ENCODE results near the gene ZNF780B. TPM values are rescaled to one million over a fixed set of nuclear protein-coding genes. Genes with fewer than 3 reads are reported as not detected.
"Not testable (repeated sequence)": the region's sequence is repeated elsewhere in the genome, so short reads cannot be mapped to it uniquely, and the experiment has no call there.

ZNF780B gene
- total RNA-seq, 1 experiment from 2014 or later: 1.4 TPM

DNA sequence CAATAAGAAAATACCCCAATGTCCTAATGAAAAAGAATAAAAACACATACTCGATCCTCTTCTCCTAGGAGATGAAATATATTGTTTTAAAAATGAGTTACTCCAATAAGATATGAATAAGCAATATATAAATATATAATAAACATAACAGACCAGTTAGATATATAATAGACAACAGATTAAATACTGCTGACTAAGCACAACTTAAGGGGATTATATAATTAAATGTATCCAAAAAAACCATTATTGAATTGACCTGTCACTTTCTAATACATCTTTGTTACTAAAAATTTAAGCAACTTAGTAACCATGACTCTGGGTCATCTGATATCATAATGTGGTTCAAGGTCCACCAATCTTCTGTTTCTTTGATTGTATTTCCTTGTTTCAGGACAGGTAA lies 14.0 kb upstream of the ZNF780B start:
- H3K36me3 ChIP-seq (replicated peaks; ENCODE audit: control insufficient read depth, insufficient read depth, low read length): peaks cover 3% of the 10 kb centered on the region; the same call in 1 of the 2 replicates
- no peak for DNase-seq
- no peak overlapping the region for H3K4me3 ChIP-seq (ENCODE audit: insufficient read depth, low read depth, low read length)
- no peaks in the 10 kb centered on the region for H3K27me3 ChIP-seq (ENCODE audit: control insufficient read depth, insufficient read depth, low read length)

- Histone ChIP-seq H3K36me3 (replicated peaks; ENCODE audit: control insufficient read depth, insufficient read depth, low read length) (no peaks in the 10 kb centered on the region), H3K4me3 (ENCODE audit: insufficient read depth, low read depth, low read length) (no peak overlapping the region), H3K27me3 (ENCODE audit: control insufficient read depth, insufficient read depth, low read length) (no peaks in the 10 kb centered on the region)
- DNase-seq: no peak
These were observed 3.6 kb upstream of the ZNF780B start for GRCh38 chr19:40059624-40060023.

DNA sequence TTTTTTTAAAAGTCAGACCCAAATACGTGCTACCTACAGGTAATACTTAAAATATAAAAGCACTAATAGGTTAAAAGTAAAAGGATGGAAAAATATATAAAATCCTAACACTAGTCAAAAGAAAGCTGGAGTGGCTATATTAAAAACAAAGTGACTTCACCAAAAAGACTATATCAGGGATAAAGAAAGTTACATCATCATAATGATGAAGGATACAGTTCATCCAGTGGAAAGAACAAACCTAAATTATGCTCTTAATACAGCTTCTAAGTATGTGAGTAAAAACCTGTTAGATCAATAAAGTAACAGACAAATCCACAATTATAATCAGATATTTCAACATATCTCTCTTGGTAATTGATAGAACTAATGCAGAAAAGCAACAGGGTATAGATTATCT lies 1.1 kb upstream of the ZNF780B start:
- no peak overlapping the region for H3K4me3 ChIP-seq (ENCODE audit: insufficient read depth, low read depth, low read length)

GRCh38 chr19:40056505-40056904 lies 474 bp upstream of the ZNF780B start:
- peak overlapping the region; percentile 82 for H3K4me3 ChIP-seq (ENCODE audit: insufficient read depth, low read depth, low read length)
- no peaks in the 10 kb centered on the region for H3K36me3 ChIP-seq (replicated peaks; ENCODE audit: control insufficient read depth, insufficient read depth, low read length)
- DNase-seq: no peak
- no peaks in the 10 kb centered on the region for H3K27me3 ChIP-seq (ENCODE audit: control insufficient read depth, insufficient read depth, low read length)

More for the DNA sequence above, 1.1 kb upstream of the ZNF780B start:
- DNase-seq: no peak
- no peaks in the 10 kb centered on the region for H3K27me3 ChIP-seq (ENCODE audit: control insufficient read depth, insufficient read depth, low read length)
- no peaks in the 10 kb centered on the region for H3K36me3 ChIP-seq (replicated peaks; ENCODE audit: control insufficient read depth, insufficient read depth, low read length)

DNA sequence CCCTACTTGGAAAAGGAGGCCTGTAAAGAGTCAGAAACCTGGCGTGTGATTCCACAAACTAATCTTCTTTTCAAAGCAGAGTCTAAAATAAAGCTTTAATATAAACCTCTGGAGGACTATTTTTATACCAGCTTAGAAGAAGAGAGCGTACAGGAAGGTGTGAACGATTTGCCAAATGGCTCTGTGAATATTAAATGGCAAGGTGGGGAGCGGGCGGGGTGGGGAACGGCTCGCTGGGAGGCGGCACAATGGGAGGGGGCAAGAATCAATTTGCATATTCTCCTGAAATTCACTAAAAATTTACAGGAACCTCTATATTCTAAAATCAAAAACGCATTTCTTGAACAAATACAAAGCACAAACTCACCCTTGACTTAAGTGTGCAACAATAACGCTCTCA lies 982 bp downstream of the ZNF780B start:
- H3K36me3 ChIP-seq (replicated peaks; ENCODE audit: control insufficient read depth, insufficient read depth, low read length): no peaks in the 10 kb centered on the region
- no peaks in the 10 kb centered on the region for H3K27me3 ChIP-seq (ENCODE audit: control insufficient read depth, insufficient read depth, low read length)
- peak; percentile 10 for DNase-seq
- H3K4me3 ChIP-seq (ENCODE audit: insufficient read depth, low read depth, low read length): peak overlapping the region; percentile 82; the same call in 1 of the 2 replicates

- no peaks in the 10 kb centered on the region for H3K36me3 ChIP-seq (replicated peaks; ENCODE audit: control insufficient read depth, insufficient read depth, low read length)
- no peak overlapping the region for H3K4me3 ChIP-seq (ENCODE audit: insufficient read depth, low read depth, low read length)
- no peak for DNase-seq
- no peaks in the 10 kb centered on the region for H3K27me3 ChIP-seq (ENCODE audit: control insufficient read depth, insufficient read depth, low read length)
These were observed 1.4 kb downstream of the ZNF780B start for GRCh38 chr19:40054632-40055031.

- H3K4me3 ChIP-seq (ENCODE audit: insufficient read depth, low read depth, low read length): no peak overlapping the region
- no peaks in the 10 kb centered on the region for H3K27me3 ChIP-seq (ENCODE audit: control insufficient read depth, insufficient read depth, low read length)
- H3K36me3 ChIP-seq (replicated peaks; ENCODE audit: control insufficient read depth, insufficient read depth, low read length): peaks cover 1% of the 10 kb centered on the region; the same call in 1 of the 2 replicates
- DNase-seq: no peak
These were observed 2.5 kb downstream of the ZNF780B start for GRCh38 chr19:40053491-40053890.

GRCh38 chr19:40041718-40042117 lies 14.3 kb downstream of the ZNF780B start:
- H3K36me3 ChIP-seq (replicated peaks; ENCODE audit: control insufficient read depth, insufficient read depth, low read length); H3K4me3 ChIP-seq (ENCODE audit: insufficient read depth, low read depth, low read length); DNase-seq; H3K27me3 ChIP-seq (ENCODE audit: control insufficient read depth, insufficient read depth, low read length): not testable (repeated sequence)

DNA sequence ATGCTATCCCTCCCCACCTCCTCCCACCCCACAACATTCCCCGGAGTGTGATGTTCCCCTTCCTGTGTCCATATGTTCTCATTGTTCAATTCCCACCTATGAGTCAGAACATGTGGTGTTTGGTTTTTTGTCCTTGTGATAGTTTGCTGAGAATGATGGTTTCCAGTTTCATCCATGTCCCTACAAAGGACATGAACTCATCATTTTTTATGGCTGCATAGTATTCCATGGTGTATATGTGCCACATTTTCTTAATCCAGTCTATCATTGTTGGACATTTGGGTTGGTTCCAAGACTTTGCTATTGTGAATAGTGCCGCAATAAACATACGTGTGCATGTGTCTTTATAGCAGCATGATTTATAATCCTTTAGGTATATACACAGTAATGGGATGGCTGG lies 18.0 kb downstream of the ZNF780B start:
- H3K36me3 ChIP-seq (replicated peaks; ENCODE audit: control insufficient read depth, insufficient read depth, low read length); DNase-seq; H3K4me3 ChIP-seq (ENCODE audit: insufficient read depth, low read depth, low read length); H3K27me3 ChIP-seq (ENCODE audit: control insufficient read depth, insufficient read depth, low read length): not testable (repeated sequence)

DNA sequence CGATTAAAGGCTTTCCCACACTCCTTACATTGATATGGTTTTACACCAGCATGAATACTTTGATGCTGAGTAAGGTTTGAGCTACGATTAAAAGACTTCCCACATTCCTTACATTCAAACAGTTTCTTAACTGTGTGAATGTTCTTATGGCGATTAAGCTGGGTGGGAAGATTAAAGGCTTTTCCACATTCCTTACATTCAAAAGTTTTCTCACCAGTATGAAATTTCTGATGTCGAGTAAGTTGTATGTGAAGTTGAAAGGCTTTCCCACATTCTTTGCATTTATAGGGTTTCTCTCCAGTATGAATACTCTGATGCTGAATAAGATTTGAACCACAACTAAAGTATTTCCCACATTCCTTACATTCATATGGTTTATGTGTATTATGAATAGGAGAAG lies 20.0 kb downstream of the ZNF780B start:
- no peak overlapping the region for H3K4me3 ChIP-seq (ENCODE audit: insufficient read depth, low read depth, low read length)

DNA sequence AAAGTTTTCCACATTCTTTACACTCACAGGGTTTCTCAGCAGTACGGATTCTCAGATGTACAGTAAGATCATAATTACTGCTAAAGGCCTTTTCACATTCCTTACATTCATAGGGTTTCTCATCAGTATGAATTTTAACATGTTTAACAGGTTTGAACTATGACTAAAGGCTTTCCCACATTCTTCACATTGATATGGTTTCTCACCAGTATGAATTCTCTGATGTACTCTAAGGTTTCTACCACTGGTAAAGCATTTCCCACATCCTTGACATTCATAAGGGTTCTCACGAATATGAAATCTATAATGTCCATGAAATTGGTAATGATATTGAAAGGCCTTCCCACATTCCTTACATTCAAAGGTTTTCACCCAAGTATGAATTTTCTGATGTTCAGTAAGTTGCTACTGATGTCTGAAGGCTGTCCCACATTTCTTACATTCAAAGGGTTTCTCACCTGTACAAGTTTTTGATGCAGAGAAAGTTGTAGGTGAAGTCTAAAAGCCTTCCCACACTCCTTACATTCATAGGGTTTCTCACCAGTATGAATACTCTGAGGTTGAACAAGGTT lies 22.0 kb downstream of the ZNF780B start:
- Histone ChIP-seq H3K4me3 (ENCODE audit: insufficient read depth, low read depth, low read length) (no peak overlapping the region), H3K36me3 (replicated peaks; ENCODE audit: control insufficient read depth, insufficient read depth, low read length) (no peaks in the 10 kb centered on the region; the same call in 1 of the 2 replicates), H3K27me3 (ENCODE audit: control insufficient read depth, insufficient read depth, low read length) (no peaks in the 10 kb centered on the region)
- DNase-seq: no peak

More for the DNA sequence above, 20.0 kb downstream of the ZNF780B start:
- H3K36me3 ChIP-seq (replicated peaks; ENCODE audit: control insufficient read depth, insufficient read depth, low read length): no peaks in the 10 kb centered on the region; the same call in 1 of the 2 replicates
- no peak for DNase-seq
- H3K27me3 ChIP-seq (ENCODE audit: control insufficient read depth, insufficient read depth, low read length): no peaks in the 10 kb centered on the region

DNA sequence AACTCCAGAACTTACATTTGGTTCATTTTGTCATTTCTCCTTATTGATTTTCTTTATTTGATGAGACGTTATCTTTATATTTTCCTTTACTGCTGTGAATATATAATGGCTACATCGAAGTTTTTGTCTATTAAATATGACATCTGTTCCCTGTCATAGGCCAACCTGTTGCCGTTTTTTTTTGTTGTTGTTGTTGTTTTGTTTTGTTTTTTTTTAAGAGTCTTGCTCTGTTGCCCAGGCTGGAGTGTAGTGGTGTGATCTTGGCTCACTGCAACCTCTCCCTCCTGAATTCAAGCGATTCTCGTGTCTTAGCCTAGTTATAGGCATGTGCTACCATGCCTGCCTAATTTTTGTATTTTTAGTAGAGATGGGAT lies 29.4 kb downstream of the ZNF780B start:
- H3K4me3 ChIP-seq (ENCODE audit: insufficient read depth, low read depth, low read length): no peak overlapping the region
- DNase-seq: no peak
- no peaks in the 10 kb centered on the region for H3K36me3 ChIP-seq (replicated peaks; ENCODE audit: control insufficient read depth, insufficient read depth, low read length)
- no peaks in the 10 kb centered on the region for H3K27me3 ChIP-seq (ENCODE audit: control insufficient read depth, insufficient read depth, low read length)

GRCh38 chr19:40025938-40026596 lies 30.0 kb downstream of the ZNF780B start:
- H3K36me3 ChIP-seq (replicated peaks; ENCODE audit: control insufficient read depth, insufficient read depth, low read length): no peaks in the 10 kb centered on the region
- DNase-seq: no peak
- H3K4me3 ChIP-seq (ENCODE audit: insufficient read depth, low read depth, low read length): no peak overlapping the region
- H3K27me3 ChIP-seq (ENCODE audit: control insufficient read depth, insufficient read depth, low read length): no peaks in the 10 kb centered on the region

DNA sequence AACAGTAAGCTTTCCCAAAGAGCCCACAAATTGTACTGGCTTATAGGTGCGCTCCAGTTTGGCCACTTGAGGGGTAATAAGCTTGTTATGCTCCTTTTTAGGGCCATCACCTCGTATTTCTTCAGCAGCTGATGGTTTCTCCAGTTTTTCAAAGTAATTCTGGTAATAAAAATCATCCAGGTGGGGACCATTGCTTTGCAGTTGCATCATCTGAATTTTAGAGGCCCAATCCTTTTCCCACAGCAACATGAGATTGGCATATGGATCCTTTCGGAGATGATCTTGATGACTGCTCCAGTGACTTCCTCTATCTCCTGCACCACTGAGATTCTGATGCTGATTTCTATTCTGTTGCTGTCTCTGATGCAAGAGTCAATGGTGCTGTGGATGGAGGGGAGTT lies 32.1 kb downstream of the ZNF780B start:
- Histone ChIP-seq H3K27me3 (ENCODE audit: control insufficient read depth, insufficient read depth, low read length) (no peaks in the 10 kb centered on the region), H3K4me3 (ENCODE audit: insufficient read depth, low read depth, low read length) (no peak overlapping the region), H3K36me3 (replicated peaks; ENCODE audit: control insufficient read depth, insufficient read depth, low read length) (no peaks in the 10 kb centered on the region)
- no peak for DNase-seq

- Histone ChIP-seq H3K4me3 (ENCODE audit: insufficient read depth, low read depth, low read length) (no peak overlapping the region), H3K36me3 (replicated peaks; ENCODE audit: control insufficient read depth, insufficient read depth, low read length) (peaks cover 1% of the 10 kb centered on the region; the same call in 1 of the 2 replicates), H3K27me3 (ENCODE audit: control insufficient read depth, insufficient read depth, low read length) (no peaks in the 10 kb centered on the region)
- no peak for DNase-seq
These were observed 42.0 kb downstream of the ZNF780B start for GRCh38 chr19:40013991-40014390.

Data from H7 (cell line).